A204.1 (cell line): ENCODE measurements around the gene PLEKHM1.

Experiments
- FAIRE-seq: peaks from 2 replicates; lab custom pipeline; 2012; peaks lifted over from hg19 to GRCh38; lab: Jason Lieb, UNC

The PLEKHM1 gene

GRCh38 chr17:45398800-45399199, 91.7 kb downstream of the PLEKHM1 start:
- FAIRE-seq: no peak

DNA sequence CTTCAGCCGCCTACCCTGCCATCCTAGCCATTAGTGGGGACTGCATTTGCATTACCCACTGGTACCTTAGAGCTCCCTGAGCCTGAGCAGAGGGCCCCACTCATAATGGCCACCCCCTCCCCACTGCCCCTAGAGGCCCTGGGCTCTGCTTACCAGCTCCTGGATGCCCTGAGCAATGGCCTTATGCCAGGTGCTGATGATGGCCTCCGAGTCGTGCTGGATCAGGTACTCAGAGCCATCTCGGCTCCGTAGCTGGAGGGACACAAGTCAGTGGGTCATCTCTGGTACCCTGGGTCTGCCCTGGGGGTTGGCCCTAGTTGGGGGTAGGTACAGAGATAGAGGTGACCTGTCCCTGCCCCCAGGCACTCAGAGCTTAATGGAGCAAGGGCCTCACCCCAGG, 92.7 kb downstream of the PLEKHM1 start:
- no peak for FAIRE-seq

- no peak for FAIRE-seq
These were observed 93.9 kb downstream of the PLEKHM1 start for GRCh38 chr17:45396496-45397205.

GRCh38 chr17:45395569-45396415, 94.7 kb downstream of the PLEKHM1 start:
- no peak for FAIRE-seq

- FAIRE-seq: no peak
These were observed 95.5 kb downstream of the PLEKHM1 start for GRCh38 chr17:45394913-45395568.

- no peak for FAIRE-seq
These were observed 96.0 kb downstream of the PLEKHM1 start for GRCh38 chr17:45394564-45394912.

GRCh38 chr17:45394091-45394490, 96.4 kb downstream of the PLEKHM1 start:
- FAIRE-seq: no peak

GRCh38 chr17:45393411-45393810, 97.1 kb downstream of the PLEKHM1 start:
- FAIRE-seq: no peak

- FAIRE-seq: no peak
These were observed 98.6 kb downstream of the PLEKHM1 start for GRCh38 chr17:45391918-45392317.

DNA sequence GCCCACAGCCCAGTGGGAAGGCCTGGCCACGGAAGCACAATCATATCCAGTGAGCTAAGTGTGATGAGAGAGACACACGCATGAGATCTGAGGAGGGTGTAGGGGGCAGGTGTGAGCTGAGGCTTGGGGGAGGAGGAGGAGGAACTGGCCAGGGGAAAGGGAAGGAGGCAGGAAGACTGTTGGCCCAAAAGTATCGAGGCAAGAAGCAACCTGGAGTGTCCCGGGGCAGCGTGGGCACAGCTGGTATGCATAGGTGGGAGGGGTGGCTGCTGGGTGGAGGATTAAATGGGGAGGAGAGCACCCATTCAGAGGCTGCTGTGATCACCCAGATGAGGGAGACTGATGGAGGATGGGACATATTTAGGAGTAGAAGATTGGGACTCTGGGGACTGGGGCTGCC, 99.2 kb downstream of the PLEKHM1 start:
- FAIRE-seq: no peak

DNA sequence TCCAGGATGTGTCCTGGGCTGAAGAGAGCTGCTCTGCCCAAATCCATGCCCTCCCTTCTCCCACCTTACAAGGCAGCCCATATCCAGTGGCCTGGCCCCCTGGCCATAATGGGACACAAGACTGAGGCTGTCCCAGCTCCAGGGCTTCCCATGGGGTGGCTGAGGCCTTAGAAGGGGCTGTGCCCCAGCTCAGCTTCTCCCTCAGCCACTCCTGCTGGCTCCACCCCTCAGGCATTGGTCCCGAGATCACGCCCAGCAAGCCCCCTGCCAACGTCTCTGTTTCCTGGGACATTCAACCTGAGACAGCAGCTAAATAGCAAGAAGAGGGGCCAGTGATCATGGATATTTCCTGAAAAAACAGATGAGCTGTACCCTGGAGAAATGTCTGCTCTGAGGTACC, 101.2 kb downstream of the PLEKHM1 start:
- FAIRE-seq: no peak

- no peak for FAIRE-seq
These were observed 101.8 kb downstream of the PLEKHM1 start for GRCh38 chr17:45388604-45389325.

DNA sequence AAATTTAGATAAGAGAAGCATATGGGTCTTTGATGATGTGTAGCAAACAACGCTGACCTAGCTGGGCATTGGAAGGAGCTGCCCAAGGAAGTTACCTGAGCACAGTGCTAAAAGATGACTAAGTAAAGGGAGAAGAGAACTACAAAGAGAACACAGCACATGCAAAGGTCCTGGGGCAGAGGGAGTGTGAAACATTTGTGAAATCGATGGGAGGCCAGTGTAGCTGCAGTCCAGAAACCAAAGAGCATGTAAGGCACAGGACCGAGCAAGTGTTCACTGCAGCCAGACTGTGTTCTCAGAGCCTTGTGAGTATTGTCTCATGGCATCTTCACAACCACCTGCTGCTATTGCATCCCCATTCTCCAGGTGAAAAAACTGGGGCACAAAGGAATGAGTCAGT, 102.8 kb downstream of the PLEKHM1 start:
- FAIRE-seq: no peak

GRCh38 chr17:45386178-45386577, 104.3 kb downstream of the PLEKHM1 start:
- no peak for FAIRE-seq
